KOPT-K1 (cell line): ENCODE data around the gene BMERB1.

Experiments used
- H3K27ac ChIP-seq: fragments of 200-600 bp; sonication (generic); 2 replicates; pipeline ENCODE4 v1.5.1; 2016; ENCODE audit warnings: antibody characterized with exemption, mild to moderate bottlenecking, low read depth, low read length; ENCODE audit not compliant: poor library complexity, severe bottlenecking
- H3K36me3 ChIP-seq: fragments of 200-600 bp; sonication (generic); 2 replicates; pipeline ENCODE4 v1.5.1; 2017; ENCODE audit warnings: antibody characterized with exemption, mild to moderate bottlenecking, low read length, moderate library complexity; ENCODE audit not compliant: insufficient read depth
- H3K9me3 ChIP-seq: fragments of 200-600 bp; sonication (generic); 2 replicates; pipeline ENCODE4 v1.5.1; 2017; ENCODE audit warnings: antibody characterized with exemption, low read length, mild to moderate bottlenecking; ENCODE audit not compliant: insufficient read depth, poor library complexity, severe bottlenecking

BMERB1 gene

GRCh38 chr16:15578824-15579223 is 144.4 kb downstream of the BMERB1 start:
- Histone ChIP-seq H3K36me3 (no peaks in the 10 kb centered on the region), H3K9me3 (no peaks in the 10 kb centered on the region), H3K27ac (no peak overlapping the region)

- Histone ChIP-seq H3K36me3 (no peaks in the 10 kb centered on the region), H3K9me3 (peaks cover 9% of the 10 kb centered on the region), H3K27ac (no peak overlapping the region)
These were observed 146.9 kb downstream of the BMERB1 start for GRCh38 chr16:15581127-15581815.

GRCh38 chr16:15583526-15583925 is 149.1 kb downstream of the BMERB1 start:
- Histone ChIP-seq H3K36me3 (no peaks in the 10 kb centered on the region), H3K27ac (no peak overlapping the region), H3K9me3 (peaks cover 18% of the 10 kb centered on the region)

GRCh38 chr16:15585956-15586355 is 151.6 kb downstream of the BMERB1 start:
- H3K27ac ChIP-seq: no peak overlapping the region
- H3K36me3 ChIP-seq: peaks cover 3% of the 10 kb centered on the region; the same call in 1 of the 2 replicates
- peaks cover 18% of the 10 kb centered on the region for H3K9me3 ChIP-seq

GRCh38 chr16:15586716-15587115 is 152.3 kb downstream of the BMERB1 start:
- Histone ChIP-seq H3K27ac (no peak overlapping the region), H3K9me3 (peaks cover 18% of the 10 kb centered on the region), H3K36me3 (peaks cover 4% of the 10 kb centered on the region; the same call in 1 of the 2 replicates)

GRCh38 chr16:15587152-15587825 is 152.9 kb downstream of the BMERB1 start:
- Histone ChIP-seq H3K36me3 (peaks cover 4% of the 10 kb centered on the region; the same call in 1 of the 2 replicates), H3K27ac (no peak overlapping the region), H3K9me3 (peaks cover 18% of the 10 kb centered on the region)

- Histone ChIP-seq H3K9me3 (no peaks in the 10 kb centered on the region), H3K36me3 (peaks cover 44% of the 10 kb centered on the region), H3K27ac (no peak overlapping the region)
These were observed 157.9 kb downstream of the BMERB1 start for GRCh38 chr16:15592324-15592723.

- peaks cover 53% of the 10 kb centered on the region for H3K36me3 ChIP-seq
- H3K27ac ChIP-seq: no peak overlapping the region
- no peaks in the 10 kb centered on the region for H3K9me3 ChIP-seq
These were observed 158.8 kb downstream of the BMERB1 start for GRCh38 chr16:15593235-15593634.

GRCh38 chr16:15594711-15595320 is 160.4 kb downstream of the BMERB1 start:
- Histone ChIP-seq H3K36me3 (peaks cover 69% of the 10 kb centered on the region), H3K27ac (no peak overlapping the region), H3K9me3 (no peaks in the 10 kb centered on the region)

- H3K9me3 ChIP-seq: no peaks in the 10 kb centered on the region
- no peak overlapping the region for H3K27ac ChIP-seq
- peaks cover 88% of the 10 kb centered on the region for H3K36me3 ChIP-seq
These were observed 162.7 kb downstream of the BMERB1 start for GRCh38 chr16:15597135-15597534.

- Histone ChIP-seq H3K36me3 (peaks cover 97% of the 10 kb centered on the region), H3K9me3 (no peaks in the 10 kb centered on the region), H3K27ac (no peak overlapping the region)
These were observed 163.6 kb downstream of the BMERB1 start for GRCh38 chr16:15597822-15598647.

GRCh38 chr16:15598648-15599190 is 164.3 kb downstream of the BMERB1 start:
- H3K9me3 ChIP-seq: no peaks in the 10 kb centered on the region
- H3K36me3 ChIP-seq: peaks cover 100% of the 10 kb centered on the region
- no peak overlapping the region for H3K27ac ChIP-seq

- peaks cover 100% of the 10 kb centered on the region for H3K36me3 ChIP-seq
- no peaks in the 10 kb centered on the region for H3K9me3 ChIP-seq
- H3K27ac ChIP-seq: no peak overlapping the region
These were observed 165.1 kb downstream of the BMERB1 start for GRCh38 chr16:15599303-15600070.

- H3K9me3 ChIP-seq: no peaks in the 10 kb centered on the region
- H3K27ac ChIP-seq: no peak overlapping the region
- H3K36me3 ChIP-seq: peaks cover 100% of the 10 kb centered on the region
These were observed 167.0 kb downstream of the BMERB1 start for GRCh38 chr16:15601212-15601879.
